ENCODE results near the gene ITGA7.

The ITGA7 gene, protein sequence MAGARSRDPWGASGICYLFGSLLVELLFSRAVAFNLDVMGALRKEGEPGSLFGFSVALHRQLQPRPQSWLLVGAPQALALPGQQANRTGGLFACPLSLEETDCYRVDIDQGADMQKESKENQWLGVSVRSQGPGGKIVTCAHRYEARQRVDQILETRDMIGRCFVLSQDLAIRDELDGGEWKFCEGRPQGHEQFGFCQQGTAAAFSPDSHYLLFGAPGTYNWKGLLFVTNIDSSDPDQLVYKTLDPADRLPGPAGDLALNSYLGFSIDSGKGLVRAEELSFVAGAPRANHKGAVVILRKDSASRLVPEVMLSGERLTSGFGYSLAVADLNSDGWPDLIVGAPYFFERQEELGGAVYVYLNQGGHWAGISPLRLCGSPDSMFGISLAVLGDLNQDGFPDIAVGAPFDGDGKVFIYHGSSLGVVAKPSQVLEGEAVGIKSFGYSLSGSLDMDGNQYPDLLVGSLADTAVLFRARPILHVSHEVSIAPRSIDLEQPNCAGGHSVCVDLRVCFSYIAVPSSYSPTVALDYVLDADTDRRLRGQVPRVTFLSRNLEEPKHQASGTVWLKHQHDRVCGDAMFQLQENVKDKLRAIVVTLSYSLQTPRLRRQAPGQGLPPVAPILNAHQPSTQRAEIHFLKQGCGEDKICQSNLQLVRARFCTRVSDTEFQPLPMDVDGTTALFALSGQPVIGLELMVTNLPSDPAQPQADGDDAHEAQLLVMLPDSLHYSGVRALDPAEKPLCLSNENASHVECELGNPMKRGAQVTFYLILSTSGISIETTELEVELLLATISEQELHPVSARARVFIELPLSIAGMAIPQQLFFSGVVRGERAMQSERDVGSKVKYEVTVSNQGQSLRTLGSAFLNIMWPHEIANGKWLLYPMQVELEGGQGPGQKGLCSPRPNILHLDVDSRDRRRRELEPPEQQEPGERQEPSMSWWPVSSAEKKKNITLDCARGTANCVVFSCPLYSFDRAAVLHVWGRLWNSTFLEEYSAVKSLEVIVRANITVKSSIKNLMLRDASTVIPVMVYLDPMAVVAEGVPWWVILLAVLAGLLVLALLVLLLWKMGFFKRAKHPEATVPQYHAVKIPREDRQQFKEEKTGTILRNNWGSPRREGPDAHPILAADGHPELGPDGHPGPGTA

DNA sequence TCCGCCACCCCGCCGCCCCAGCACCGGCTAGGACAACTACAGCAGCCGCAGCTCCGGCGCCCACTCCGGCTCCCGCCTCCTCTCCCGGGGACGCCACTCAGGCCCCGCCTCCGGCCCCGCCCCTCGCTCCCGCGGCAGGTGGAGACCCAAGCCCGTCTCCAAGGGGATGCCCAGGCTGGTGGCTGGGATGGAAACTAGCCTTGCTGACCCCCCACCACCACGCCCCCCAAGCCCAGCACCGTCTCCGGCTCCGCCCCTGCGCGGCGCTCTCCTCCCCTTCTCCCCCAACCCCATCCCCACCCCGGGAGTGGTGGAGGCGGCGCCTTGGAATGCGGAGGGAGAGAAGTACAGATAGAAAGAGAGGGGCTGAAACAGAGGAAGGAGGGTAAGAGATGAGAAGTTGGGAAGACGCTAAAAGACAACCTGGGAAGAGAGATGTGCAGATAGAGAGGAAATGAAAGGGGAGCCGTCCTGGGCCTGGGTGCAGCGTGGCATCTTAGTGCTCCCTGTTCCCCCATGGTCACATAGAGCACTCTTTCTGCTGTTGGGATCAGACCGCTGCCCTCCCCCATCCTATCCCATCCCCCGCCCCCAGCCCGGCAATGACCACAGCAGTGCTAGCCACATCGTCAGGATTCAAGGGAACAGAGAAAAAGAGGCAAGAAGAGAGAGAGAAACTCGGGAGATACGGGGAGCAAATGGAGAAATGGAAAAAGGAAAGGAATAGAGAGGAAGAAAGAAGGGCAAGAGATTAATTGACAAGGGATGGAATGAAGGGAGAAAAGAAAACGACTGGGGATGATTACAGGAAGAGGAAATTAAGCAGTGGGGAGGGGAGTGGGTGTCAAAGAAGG is at the start of gene ITGA7:
ITGA7 (minus strand) TSS at position 64 of the 854 bp plus-strand sequence. CDS start 222 bp downstream, outside the sequence.
- DNase-seq, result peak; percentile 68

DNA sequence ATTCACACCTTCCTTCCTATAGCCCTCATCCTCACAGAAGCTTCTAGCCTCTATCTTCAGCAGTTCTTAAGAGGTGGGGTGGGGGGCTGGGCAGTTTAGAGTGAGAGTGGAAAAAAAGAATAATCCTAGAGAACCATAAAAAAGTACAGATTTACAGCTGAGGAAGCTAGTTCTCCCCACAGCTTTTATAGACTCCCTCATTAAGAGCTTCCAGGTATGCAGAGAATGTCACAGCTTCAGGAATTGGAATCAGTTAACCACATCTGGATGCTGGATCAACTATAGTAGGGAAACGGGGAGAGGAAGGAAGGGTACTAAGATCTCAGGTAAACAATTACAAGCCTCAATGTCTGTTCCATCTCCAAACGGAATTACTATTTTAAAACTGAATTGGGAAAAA is 47.5 kb upstream of the ITGA7 start:
- no peak for DNase-seq

DNA sequence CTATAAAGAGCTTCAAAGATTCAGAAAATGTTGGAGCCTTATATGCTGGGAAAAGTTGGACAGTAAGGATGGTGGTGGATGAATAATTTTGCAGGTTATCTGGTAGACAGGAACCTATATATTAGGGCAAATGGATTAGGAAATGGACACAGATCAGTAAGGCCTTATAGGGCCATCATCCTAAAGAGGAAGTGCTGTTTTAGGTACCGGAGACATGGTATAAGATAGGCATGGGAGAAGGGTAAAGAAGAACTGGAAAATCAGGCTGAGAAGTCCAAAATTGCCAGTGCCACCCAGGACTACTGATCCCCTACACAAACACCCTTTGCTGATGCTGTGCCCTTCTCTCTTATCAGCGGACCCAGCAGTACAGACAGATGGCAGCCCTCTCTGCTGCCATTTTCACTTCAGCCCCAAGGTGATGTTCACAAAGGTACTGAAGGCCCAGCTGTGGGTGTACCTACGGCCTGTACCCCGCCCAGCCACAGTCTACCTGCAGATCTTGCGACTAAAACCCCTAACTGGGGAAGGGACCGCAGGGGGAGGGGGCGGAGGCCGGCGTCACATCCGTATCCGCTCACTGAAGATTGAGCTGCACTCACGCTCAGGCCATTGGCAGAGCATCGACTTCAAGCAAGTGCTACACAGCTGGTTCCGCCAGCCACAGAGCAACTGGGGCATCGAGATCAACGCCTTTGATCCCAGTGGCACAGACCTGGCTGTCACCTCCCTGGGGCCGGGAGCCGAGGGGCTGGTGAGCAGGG is 40.7 kb upstream of the ITGA7 start:
- DNase-seq, result no peak

DNA sequence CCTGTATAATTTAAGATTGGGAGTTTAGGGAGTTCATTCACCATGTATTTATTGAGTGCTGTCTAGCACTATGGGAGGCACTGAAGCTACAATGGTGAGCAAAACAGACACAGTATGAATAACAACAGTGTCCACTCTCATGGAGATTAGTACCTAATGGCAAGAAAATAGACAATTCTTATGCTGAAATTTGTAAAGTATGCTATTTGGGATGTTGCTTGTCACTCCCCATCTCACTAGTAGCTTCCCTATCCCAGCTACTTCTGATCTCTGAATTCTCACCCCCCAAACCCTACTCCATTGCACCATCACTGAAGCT is 39.2 kb upstream of the ITGA7 start:
- DNase-seq, result no peak

DNA sequence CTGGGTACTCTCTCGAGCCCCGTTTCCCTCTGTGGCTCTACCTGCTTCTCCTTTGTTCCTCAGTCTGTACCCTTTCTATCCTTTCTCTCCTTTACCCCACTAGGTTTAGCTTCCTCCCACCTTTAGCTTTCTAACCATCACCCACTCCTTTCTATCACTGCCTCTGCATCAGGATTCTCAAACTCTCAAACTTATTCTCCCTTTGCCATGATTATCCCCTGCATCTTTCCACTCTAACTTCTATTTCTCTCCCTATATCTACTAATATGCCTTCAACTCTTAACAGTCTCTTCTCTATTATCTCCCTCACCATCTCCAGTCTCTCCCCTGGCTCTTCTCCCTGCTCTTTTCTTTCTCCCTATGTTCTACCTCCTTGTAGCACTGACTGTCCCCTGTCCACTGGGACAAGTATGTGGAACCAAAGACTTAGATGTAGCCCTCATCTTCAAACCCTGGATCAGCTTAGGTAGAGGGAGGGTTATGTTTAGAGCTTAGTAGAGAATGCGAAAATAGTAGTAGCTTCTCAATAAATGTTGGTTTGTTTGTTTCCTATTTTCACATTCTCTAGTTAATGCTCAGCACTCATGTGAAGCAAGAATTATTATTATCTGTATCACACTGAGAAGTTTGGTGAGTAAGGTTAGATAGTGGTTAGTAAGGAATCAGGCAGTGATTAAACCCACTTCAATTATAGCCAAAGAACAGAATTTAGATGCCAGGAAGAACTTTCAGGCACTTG is 38.6 kb upstream of the ITGA7 start:
- DNase-seq, result no peak

DNA sequence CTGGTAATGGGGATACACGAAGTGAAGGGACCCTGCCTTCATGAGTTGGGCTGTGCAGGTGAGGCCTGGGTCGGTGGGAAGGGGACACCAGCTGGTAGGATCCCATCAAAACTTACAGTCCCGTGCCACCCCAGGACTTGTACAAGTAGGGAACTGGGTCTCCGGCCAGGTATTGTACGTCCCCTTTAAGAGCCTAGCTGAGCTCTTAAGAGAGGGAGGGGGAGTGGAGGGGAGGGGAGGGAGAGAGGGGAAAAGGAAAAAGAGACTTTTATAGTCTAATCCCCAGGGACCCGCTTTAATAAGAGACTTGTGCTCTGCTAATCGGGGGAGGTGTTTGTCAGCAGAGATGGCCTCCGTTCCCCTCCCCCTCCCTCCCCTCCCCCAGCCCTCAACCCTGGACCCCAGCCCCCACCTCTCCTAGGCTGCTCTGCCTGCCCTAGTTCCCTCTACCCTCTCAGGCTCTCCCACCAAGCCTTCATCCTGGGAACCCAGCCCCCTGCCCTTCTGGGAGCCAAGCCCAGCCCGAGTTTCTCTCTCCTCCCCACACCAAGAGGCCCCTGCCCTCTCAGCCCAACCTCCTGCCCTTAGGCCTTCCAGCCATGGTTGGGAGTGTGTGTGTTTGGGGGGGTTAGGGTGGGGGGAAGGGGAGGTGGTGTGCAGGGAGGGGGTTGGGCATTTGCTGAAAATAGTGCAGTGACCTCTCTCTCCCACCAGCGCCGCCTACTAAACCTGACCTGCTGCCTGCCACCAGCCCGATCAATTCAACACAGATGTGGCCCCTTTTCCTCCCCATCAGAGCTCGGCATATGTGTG is 37.9 kb upstream of the ITGA7 start:
- no peak for DNase-seq

DNA sequence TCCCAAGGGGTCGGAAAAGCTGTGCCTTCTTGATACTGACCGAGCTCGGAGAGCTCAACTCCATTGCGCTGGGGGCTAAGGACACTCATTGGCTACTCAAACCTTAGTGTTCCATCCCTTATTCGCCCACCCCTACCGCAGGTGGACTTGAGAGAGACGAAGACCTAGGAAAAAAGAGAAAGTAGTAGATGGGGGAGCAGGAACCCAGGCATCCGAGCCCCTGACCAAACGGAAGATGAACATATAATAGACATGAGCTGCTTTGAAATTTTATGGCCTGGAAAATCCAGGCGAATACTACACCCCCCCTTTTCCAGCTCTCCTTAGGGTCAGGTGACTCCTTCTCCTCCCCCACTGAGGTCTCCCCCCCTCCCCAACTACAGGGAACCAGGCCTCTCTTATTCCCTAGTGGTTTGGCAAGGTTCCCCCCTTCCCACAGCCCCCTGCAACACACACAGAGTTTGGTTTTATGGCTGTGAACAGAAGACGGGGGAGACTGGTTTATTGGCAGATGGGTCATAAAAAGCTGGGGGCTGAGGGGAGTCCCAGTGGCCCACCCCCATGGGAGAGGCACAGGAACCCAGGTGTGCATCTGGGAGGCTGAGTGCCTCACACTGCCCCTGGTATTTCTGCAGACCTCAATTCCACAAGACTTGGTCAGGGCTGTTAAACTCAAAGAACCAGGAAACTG is 36.8 kb upstream of the ITGA7 start:
- DNase-seq, result no peak

DNA sequence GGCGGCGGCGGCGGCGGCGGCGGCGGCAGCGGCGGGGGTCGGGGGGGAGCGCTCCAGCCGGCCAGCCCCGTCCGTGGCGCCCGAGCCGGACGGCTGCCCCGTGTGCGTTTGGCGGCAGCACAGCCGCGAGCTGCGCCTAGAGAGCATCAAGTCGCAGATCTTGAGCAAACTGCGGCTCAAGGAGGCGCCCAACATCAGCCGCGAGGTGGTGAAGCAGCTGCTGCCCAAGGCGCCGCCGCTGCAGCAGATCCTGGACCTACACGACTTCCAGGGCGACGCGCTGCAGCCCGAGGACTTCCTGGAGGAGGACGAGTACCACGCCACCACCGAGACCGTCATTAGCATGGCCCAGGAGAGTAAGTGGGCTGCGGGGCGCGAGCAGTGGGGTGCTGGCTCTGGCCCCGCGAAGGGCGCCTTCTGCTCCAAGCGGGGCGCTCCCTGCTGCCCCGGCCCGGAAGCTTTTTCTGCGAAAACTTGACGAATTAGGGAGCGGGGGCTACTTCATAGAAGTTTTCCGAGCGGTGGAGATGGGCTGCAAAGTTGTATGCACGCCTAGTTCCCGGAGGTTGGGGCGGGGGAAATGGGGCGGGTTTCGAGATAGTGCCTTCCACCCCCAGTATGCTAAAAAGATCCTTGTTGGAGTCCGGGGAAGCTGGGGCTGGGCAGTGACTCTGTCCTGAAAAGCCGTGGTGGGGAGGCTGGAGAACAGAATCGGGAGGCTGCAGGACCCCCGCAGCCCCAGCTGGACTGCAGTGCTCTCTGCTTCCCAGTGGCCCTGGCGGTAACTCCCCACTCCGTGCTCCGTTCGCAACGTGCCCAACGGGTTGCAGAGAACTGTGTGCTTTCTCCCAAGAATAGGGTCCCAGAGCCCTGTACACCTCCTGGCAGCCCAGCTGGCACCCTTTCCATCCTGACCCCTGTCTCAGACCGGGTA is 36.0 kb upstream of the ITGA7 start:
- peak; percentile 71 for DNase-seq

DNA sequence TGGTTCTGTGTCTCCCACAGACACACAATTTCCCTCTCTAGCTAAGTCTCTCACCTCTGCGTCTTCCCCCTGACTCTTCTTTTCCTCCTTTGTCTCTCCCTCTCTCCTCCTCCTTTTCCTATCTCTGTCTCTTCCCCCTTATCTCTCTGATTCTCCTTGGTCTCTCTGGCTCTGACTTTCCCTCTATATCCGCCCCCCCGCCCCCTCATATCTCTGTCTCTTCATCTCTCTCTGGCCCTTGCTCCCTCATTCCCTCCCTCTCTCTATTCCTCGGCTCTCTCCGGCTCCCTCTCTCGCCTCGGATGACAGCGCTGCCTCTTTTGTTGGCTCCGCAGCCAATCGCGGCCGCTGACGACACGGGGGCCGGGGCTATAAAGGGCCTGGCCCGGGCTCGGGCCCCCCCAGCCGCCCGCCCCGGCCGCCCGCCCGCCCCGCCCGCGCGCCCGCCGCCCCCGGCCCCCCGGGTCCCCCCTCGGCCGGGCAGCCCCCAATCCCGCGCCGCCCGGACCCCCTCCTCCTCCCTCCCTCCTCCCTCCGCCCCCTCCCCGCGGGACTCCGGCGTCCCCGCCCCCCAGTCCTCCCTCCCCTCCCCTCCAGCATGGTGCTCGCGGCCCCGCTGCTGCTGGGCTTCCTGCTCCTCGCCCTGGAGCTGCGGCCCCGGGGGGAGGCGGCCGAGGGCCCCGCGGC is 35.2 kb upstream of the ITGA7 start, which contains the start of gene GDF11:
GDF11 (plus strand) TSS at position 404 of the 687 bp plus-strand sequence; CDS start at position 599, 195 bp downstream.
- peak; percentile 77 for DNase-seq

DNA sequence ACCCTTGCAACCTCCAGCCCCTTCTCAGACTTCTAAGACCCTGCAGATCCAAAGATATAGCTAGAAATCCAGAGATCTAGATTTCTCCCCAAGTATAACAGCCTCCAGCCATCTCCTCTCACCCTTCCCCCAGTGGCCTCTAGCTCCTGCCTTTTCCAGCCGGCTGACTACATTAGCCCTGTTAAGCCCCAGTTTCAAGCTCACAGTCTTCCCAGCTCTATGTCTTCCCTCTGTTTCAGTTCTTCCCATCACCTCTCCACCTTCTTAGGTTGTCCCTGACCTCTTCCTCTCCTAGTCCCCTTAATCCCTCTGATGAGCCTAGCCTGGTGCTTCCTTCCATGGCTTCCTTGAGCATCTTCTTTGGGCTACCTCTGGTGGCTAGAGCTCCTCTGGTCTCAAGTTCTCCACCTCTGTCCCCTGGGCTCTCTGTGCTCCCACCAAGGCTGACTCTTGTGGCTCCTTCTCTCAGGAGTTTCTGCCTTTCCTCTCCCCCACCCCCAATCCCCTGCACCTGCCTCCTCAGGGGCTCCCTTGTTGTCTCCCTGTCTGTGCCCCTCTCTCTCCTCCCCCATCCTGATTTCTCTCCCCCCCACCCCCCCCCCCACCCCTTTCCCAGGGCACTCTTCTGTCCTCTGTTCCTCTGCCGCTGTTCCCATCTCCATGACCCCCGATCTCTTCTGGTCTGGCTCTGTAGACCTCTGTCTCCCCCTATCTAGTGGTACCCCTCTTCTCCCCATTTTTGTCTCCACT is 34.4 kb upstream of the ITGA7 start:
- DNase-seq, result no peak

DNA sequence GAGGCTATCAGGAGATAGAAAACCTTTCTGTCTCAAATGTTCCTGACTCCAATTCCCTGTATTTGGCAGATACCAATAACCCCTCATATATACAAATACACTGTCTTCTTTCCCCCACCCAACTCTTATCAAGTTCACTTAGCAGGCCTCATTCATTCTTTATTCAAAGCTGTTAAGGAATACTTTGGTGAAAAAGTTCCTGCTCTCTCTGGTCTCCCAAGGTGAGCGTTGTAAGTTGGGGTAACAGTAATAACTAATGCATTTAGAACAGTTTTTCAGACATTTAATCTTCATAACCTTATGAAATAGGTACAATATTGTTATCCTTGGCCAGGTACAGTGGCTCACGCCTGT is 31.3 kb upstream of the ITGA7 start:
- DNase-seq, result no peak

DNA sequence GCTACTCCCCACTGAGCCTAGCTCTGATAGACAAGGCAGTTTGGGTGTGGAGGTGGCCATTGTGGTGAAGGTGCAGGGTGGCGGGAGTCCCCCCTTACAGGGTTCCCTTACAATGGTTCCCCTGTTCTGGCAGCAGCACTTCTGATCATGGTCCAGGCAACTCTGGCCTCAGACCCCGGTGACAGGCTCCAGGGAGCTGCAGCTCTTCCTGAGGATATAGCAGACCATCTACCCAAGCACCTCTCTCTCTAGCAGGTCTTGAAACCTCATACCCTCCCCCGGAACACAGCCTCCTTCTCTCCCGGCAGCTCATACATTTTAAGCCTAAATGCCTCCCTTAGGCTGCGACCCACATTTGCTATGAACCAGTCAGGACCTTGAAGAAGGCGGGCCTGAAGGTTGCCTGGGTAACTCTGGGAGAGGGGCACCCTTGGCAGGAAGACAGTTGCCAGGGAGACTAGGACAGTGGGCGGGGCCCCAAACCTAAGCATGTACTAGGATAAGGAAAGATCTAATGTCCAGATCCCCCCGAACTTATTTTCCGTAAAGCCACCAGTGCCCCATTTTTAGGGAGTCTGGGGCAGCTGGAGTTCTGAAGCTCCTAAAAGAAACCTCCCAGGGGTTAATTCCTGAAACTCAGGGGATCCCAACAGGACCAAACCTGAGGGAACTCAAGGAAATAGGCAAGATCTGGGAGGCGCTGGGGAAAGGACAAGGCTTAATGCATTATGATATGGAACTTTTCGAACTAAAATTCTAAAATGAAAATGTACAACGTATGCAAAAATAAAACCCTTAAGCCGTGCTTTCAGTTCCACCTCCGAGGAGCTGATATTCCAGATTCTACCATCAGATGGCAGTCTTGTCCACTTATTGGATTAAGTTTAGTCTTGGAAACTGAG is 30.7 kb upstream of the ITGA7 start:
- peak; percentile 72 for DNase-seq

DNA sequence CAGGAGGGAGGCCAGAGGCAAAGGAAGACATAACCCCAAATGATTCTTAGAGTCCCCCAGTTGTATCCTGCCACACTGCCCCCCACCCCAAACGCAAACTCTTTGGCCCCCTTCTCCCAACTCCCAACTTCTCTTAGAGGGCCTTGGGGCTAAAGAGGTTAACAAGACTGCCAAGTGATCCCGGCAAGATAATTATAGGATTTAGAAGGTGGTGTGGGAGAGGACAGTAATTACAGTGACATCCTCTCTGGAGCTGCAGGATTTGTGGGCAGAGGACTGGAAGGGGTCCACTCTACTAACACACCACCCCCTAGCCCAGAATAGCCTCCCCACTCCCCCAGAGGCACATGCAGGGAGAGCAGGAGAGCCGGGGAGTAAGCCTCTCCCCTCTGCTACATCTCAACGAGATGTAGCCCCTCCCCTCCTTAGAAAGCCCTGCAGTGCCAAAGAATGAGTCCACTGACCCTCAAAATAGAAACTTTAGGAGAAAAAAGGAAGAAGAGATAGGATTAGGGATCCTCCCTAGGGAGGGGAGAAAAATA is 29.9 kb upstream of the ITGA7 start:
- DNase-seq, result no peak

DNA sequence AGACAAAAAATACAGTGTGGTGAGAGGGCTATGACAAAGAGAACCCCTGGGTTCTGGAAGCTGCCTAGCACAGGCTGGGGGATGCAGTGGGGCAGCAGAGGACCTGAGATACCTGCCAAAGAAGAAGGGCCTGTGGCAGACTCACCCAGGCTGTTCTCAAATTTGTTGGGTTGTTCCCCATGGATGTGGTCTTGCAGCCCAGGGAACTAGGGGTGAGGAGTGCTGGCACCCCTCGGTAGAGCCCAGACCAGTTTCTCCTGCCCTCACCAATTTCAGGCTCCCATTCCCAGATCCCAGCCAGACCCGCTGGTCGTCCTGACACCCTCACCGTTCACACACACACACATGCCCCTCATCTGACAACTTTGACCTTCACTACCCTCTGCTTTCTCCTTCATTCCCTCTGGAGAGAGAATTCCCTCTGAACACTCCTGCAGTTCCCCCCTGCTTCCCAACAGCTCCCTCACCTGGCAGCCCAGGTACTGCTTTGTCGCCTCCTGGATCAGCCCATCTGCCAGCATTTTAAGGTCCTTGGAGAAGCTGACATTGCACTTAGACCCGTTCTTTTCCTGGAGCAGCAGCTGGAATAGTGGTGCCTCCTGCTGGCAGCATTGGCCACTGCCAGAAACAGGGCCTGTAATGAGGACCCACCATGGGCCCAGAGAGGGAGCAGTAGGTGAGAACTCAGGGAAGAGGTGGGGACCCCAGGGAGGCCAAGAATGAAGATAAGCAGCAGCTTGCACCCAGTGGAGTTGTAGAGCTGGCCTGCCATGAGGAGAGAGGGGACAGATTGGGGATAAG is 29.3 kb upstream of the ITGA7 start:
- DNase-seq, result peak; percentile 69

DNA sequence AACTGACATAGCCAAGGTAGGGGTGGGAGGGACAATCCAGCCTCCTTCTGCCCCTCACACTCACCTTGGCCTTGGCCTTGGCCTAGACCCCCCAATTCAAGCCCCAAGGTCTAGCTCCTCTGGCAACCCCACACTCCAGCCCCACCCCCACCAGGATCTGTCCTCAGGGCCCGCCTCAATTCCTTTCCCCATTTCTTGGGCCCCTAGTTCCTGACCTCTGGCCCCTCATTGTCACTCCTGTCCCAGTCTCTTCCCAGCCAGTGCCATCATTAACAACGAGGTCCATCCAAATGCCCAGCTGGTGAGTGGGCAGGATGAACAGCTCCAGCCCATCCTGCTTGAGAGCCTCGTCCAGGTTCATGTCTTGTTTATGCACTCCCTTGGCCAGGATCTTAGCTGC is 28.4 kb upstream of the ITGA7 start:
- DNase-seq, result no peak
